ENCODE results near the gene INA. TPM values are rescaled to one million over a fixed set of nuclear protein-coding genes. Genes with fewer than 3 reads are reported as not detected.
A peak's percentile ranks its signal among the peaks of the same experiment; 100 is the strongest.

INA gene
- polyA plus RNA-seq, 6 donors from 2014 or later: not detected

- ATAC-seq (ENCODE audit: low read depth in 2 of 2): no peak
- Mint-ChIP-seq H3K9me3 (peaks cover 3 to 9% (median 5%) of the 10 kb centered on the region in 7 donors), H3K27ac (peak overlapping the region in 2 of 6 donors; percentile 70 to 94), H3K36me3 (peaks cover 4 to 8% of the 10 kb centered on the region in 2 donors), H3K27me3 (peaks cover 54 to 81% (median 61%) of the 10 kb centered on the region in 3 donors), H3K4me1 (peaks cover 8 to 18% (median 14%) of the 10 kb centered on the region in 3 donors), H3K4me3 (peak overlapping the region; percentile 31 to 80 (median 46))
- no peak for DNase-seq
These were observed 1.9 kb downstream of the INA start for GRCh38 chr10:103278862-103279298.

- ATAC-seq (ENCODE audit: low read depth in 2 of 2) (no peak), DNase-seq (no peak)
- peaks cover 3 to 9% (median 5%) of the 10 kb centered on the region in 7 donors for H3K9me3 Mint-ChIP-seq
- H3K36me3 Mint-ChIP-seq: peaks cover 4 to 8% of the 10 kb centered on the region in 2 donors
- peaks cover 60 to 86% (median 61%) of the 10 kb centered on the region in 3 donors for H3K27me3 Mint-ChIP-seq
- no peak overlapping the region for H3K27ac Mint-ChIP-seq
- peaks cover 8 to 18% (median 14%) of the 10 kb centered on the region in 3 donors for H3K4me1 Mint-ChIP-seq
- peak overlapping the region in 1 of 8 donors; percentile 22 for H3K4me3 Mint-ChIP-seq
These were observed 3.1 kb downstream of the INA start for GRCh38 chr10:103280031-103280430.

- peaks cover 56 to 83% (median 57%) of the 10 kb centered on the region in 3 donors for H3K27me3 Mint-ChIP-seq
- H3K4me1 Mint-ChIP-seq: peaks cover 8 to 18% (median 14%) of the 10 kb centered on the region in 3 donors
- ATAC-seq (ENCODE audit: low read depth in 2 of 2) (no peak), DNase-seq (no peak)
- no peak overlapping the region for H3K4me3 Mint-ChIP-seq
- peaks cover 4 to 8% of the 10 kb centered on the region in 2 donors for H3K36me3 Mint-ChIP-seq
- no peak overlapping the region for H3K27ac Mint-ChIP-seq
- H3K9me3 Mint-ChIP-seq: peaks cover 3 to 9% (median 5%) of the 10 kb centered on the region in 7 donors
These were observed 3.6 kb downstream of the INA start for GRCh38 chr10:103280506-103280905.

- Mint-ChIP-seq H3K27me3 (peaks cover 53 to 83% (median 61%) of the 10 kb centered on the region in 3 donors), H3K27ac (no peak overlapping the region), H3K9me3 (peaks cover 3 to 9% (median 5%) of the 10 kb centered on the region in 7 donors), H3K36me3 (peaks cover 4 to 8% of the 10 kb centered on the region in 2 donors), H3K4me1 (peaks cover 4 to 12% (median 9%) of the 10 kb centered on the region in 3 donors), H3K4me3 (no peak overlapping the region)
- ATAC-seq (ENCODE audit: low read depth in 2 of 2) (no peak), DNase-seq (no peak)
These were observed 4.8 kb downstream of the INA start for GRCh38 chr10:103281753-103282152.

GRCh38 chr10:103282961-103283360 is 6.0 kb downstream of the INA start:
- Mint-ChIP-seq H3K27me3 (peaks cover 51 to 76% (median 61%) of the 10 kb centered on the region in 3 donors), H3K4me1 (peaks cover 0 to 11% (median 4%) of the 10 kb centered on the region in 3 donors), H3K4me3 (no peak overlapping the region), H3K27ac (no peak overlapping the region), H3K36me3 (peaks cover 4 to 8% of the 10 kb centered on the region in 2 donors), H3K9me3 (peaks cover 3 to 9% (median 5%) of the 10 kb centered on the region in 7 donors)
- ATAC-seq (ENCODE audit: low read depth in 2 of 2) (no peak), DNase-seq (no peak)

GRCh38 chr10:103284170-103284569 is 7.2 kb downstream of the INA start:
- Mint-ChIP-seq H3K27me3 (peaks cover 43 to 76% (median 61%) of the 10 kb centered on the region in 3 donors), H3K36me3 (peaks cover 0 to 1% of the 10 kb centered on the region in 2 donors), H3K9me3 (peaks cover 0 to 4% (median 0%) of the 10 kb centered on the region in 7 donors), H3K4me3 (no peak overlapping the region), H3K4me1 (peaks cover 0 to 5% (median 4%) of the 10 kb centered on the region in 3 donors), H3K27ac (no peak overlapping the region)
- ATAC-seq (ENCODE audit: low read depth in 2 of 2) (no peak), DNase-seq (no peak)

- ATAC-seq (ENCODE audit: low read depth in 2 of 2) (no peak), DNase-seq (no peak)
- Mint-ChIP-seq H3K27me3 (peaks cover 27 to 59% (median 43%) of the 10 kb centered on the region in 3 donors), H3K4me1 (no peaks in the 10 kb centered on the region), H3K9me3 (no peaks in the 10 kb centered on the region), H3K4me3 (peak overlapping the region in 1 of 8 donors; percentile 4), H3K36me3 (no peaks in the 10 kb centered on the region), H3K27ac (no peak overlapping the region)
These were observed 11.1 kb downstream of the INA start for GRCh38 chr10:103287992-103288391.

GRCh38 chr10:103291588-103291987 is 14.7 kb downstream of the INA start:
- Mint-ChIP-seq H3K27ac (peak overlapping the region in 1 of 6 donors; percentile 67), H3K36me3 (no peaks in the 10 kb centered on the region), H3K4me3 (no peak overlapping the region), H3K27me3 (peaks cover 20 to 38% (median 26%) of the 10 kb centered on the region in 3 donors), H3K4me1 (no peaks in the 10 kb centered on the region), H3K9me3 (no peaks in the 10 kb centered on the region)
- ATAC-seq (ENCODE audit: low read depth in 2 of 2): no peak
- no peak for DNase-seq

GRCh38 chr10:103295374-103296015 is 18.6 kb downstream of the INA start:
- Mint-ChIP-seq H3K4me3 (no peak overlapping the region), H3K27ac (no peak overlapping the region), H3K27me3 (peaks cover under 1 to 8% (median 5%) of the 10 kb centered on the region in 3 donors)

GRCh38 chr10:103307594-103307993 is 30.7 kb downstream of the INA start:
- Mint-ChIP-seq H3K27me3 (no peaks in the 10 kb centered on the region), H3K4me1 (no peaks in the 10 kb centered on the region), H3K4me3 (no peak overlapping the region), H3K36me3 (peaks cover 0 to 10% of the 10 kb centered on the region in 2 donors), H3K27ac (no peak overlapping the region), H3K9me3 (no peaks in the 10 kb centered on the region)
- DNase-seq (no peak), ATAC-seq (ENCODE audit: low read depth in 2 of 2) (no peak)

More at GRCh38 chr10:103295374-103296015, 18.6 kb downstream of the INA start:
- DNase-seq: no peak
- Mint-ChIP-seq H3K36me3 (no peaks in the 10 kb centered on the region), H3K4me1 (no peaks in the 10 kb centered on the region), H3K9me3 (no peaks in the 10 kb centered on the region)
- ATAC-seq (ENCODE audit: low read depth in 2 of 2): no peak

GRCh38 chr10:103310197-103310596 is 33.3 kb downstream of the INA start:
- Mint-ChIP-seq H3K4me3 (no peak overlapping the region), H3K27ac (no peak overlapping the region), H3K4me1 (no peaks in the 10 kb centered on the region), H3K36me3 (peaks cover 0 to 14% of the 10 kb centered on the region in 2 donors), H3K27me3 (no peaks in the 10 kb centered on the region), H3K9me3 (no peaks in the 10 kb centered on the region)
- ATAC-seq (ENCODE audit: low read depth in 2 of 2) (no peak), DNase-seq (no peak)

GRCh38 chr10:103316087-103316486 is 39.1 kb downstream of the INA start:
- Mint-ChIP-seq H3K27ac (no peak overlapping the region), H3K27me3 (no peaks in the 10 kb centered on the region), H3K36me3 (peaks cover 7 to 8% of the 10 kb centered on the region in 2 donors), H3K9me3 (no peaks in the 10 kb centered on the region), H3K4me1 (no peaks in the 10 kb centered on the region), H3K4me3 (no peak overlapping the region)
- DNase-seq (no peak), ATAC-seq (ENCODE audit: low read depth in 2 of 2) (no peak)

- no peak overlapping the region for H3K27ac Mint-ChIP-seq
- ATAC-seq (ENCODE audit: low read depth in 2 of 2) (no peak), DNase-seq (no peak)
- H3K4me3 Mint-ChIP-seq: no peak overlapping the region
- H3K4me1 Mint-ChIP-seq: no peaks in the 10 kb centered on the region
- H3K36me3 Mint-ChIP-seq: no peaks in the 10 kb centered on the region
- no peaks in the 10 kb centered on the region for H3K9me3 Mint-ChIP-seq
- H3K27me3 Mint-ChIP-seq: no peaks in the 10 kb centered on the region
These were observed 51.0 kb downstream of the INA start for GRCh38 chr10:103327906-103328305.

- no peaks in the 10 kb centered on the region for H3K27me3 Mint-ChIP-seq
- DNase-seq: peak; percentile 3
- H3K4me3 Mint-ChIP-seq: no peak overlapping the region
These were observed 57.1 kb downstream of the INA start for GRCh38 chr10:103333934-103334520.

More at GRCh38 chr10:103333934-103334520, 57.1 kb downstream of the INA start:
- no peaks in the 10 kb centered on the region for H3K36me3 Mint-ChIP-seq
- no peak overlapping the region for H3K27ac Mint-ChIP-seq
- ATAC-seq (ENCODE audit: low read depth in 2 of 2): no peak
- no peaks in the 10 kb centered on the region for H3K4me1 Mint-ChIP-seq
- H3K9me3 Mint-ChIP-seq: no peaks in the 10 kb centered on the region

Measured in naive B cell (primary cell).